HG03175 (cell line): ENCODE measurements around the gene TAF9.
"Not testable (repeated sequence)": the region's sequence is repeated elsewhere in the genome, so short reads cannot be mapped to it uniquely, and the experiment has no call there.

Experiments used
- ATAC-seq: cut with Tn5 transposase; IDR thresholded peaks from one replicate; pipeline ENCODE4 v1.9.1; 2021; ENCODE audit warnings: mild to moderate bottlenecking, moderate library complexity; ENCODE audit not compliant: unreplicated experiment

The TAF9 gene

GRCh38 chr5:69341520-69342161 is 27.7 kb downstream of the TAF9 start:
- no peak for ATAC-seq

GRCh38 chr5:69335341-69335935 is 33.9 kb downstream of the TAF9 start:
- no peak for ATAC-seq

GRCh38 chr5:69334793-69335268 is 34.5 kb downstream of the TAF9 start:
- ATAC-seq, result peak; percentile 67

- ATAC-seq, result not testable (repeated sequence)
Measured at GRCh38 chr5:69333668-69334315, 35.5 kb downstream of the TAF9 start.

GRCh38 chr5:69331528-69332445 is 37.5 kb downstream of the TAF9 start:
- no peak for ATAC-seq

- ATAC-seq, result no peak
Measured at GRCh38 chr5:69329905-69330489, 39.3 kb downstream of the TAF9 start.

- no peak for ATAC-seq
Measured at GRCh38 chr5:69326365-69326764, 43.0 kb downstream of the TAF9 start.

- no peak for ATAC-seq
Measured at GRCh38 chr5:69317391-69317790, 51.9 kb downstream of the TAF9 start.

- no peak for ATAC-seq
Measured at GRCh38 chr5:69315972-69316371, 53.3 kb downstream of the TAF9 start.
